ENCODE data around the gene FOXQ1. TPM values are rescaled to one million over a fixed set of nuclear protein-coding genes. Genes with fewer than 3 reads are reported as not detected.

FOXQ1 gene
- total and polyA plus RNA-seq, 2 of the 13 experiments (the other 11 are each of a cell fraction or from before 2014, with no cell fraction given) = 35.2 to 39.8 TPM

- TF ChIP-seq TFE3 (CRISPR knock-in tag; IDR thresholded peaks at IDR 0.05) = no peak
- peak; percentile 15; the same call in 1 of the 2 replicates for TF ChIP-seq ZBTB14 (CRISPR knock-in tag; IDR thresholded peaks at IDR 0.05)
- TF ChIP-seq IKZF1 (IDR thresholded peaks at IDR 0.05) = no peak
- TF ChIP-seq ZNF598 (CRISPR knock-in tag; IDR thresholded peaks at IDR 0.05; ENCODE audit: borderline replicate concordance) = no peak
- 0 out of 2 replicates have a peak, but pooled peaks have one; percentile 43 for TF ChIP-seq HOXA9 (CRISPR knock-in tag; IDR thresholded peaks at IDR 0.05; ENCODE audit: borderline replicate concordance)
- no peak for TF ChIP-seq HNRNPL (IDR thresholded peaks at IDR 0.05; ENCODE audit: low read depth, low read length)
- TF ChIP-seq ZNF138 (CRISPR knock-in tag; IDR thresholded peaks at IDR 0.05; ENCODE audit: low read depth) = peak; percentile 80; the same call in 1 of the 2 replicates
- TF ChIP-seq ZNF124 (CRISPR knock-in tag; IDR thresholded peaks at IDR 0.05) = no peak; the same call in 1 of the 2 replicates
- no peak for TF ChIP-seq KLF12 (CRISPR knock-in tag; IDR thresholded peaks at IDR 0.05; ENCODE audit: borderline replicate concordance)
- no peak for TF ChIP-seq U2AF1 (optimal IDR thresholded peaks at IDR 0.05; ENCODE audit: low read depth, low read length)
- TF ChIP-seq ZNF180 (CRISPR knock-in tag; IDR thresholded peaks at IDR 0.05; ENCODE audit: borderline replicate concordance, low read depth) = no peak
- TF ChIP-seq TRIM24 (CRISPR knock-in tag; IDR thresholded peaks at IDR 0.05) = 0 out of 2 replicates have a peak, but pooled peaks have one; percentile 49
- TF ChIP-seq ZNF234 (CRISPR knock-in tag; conservative IDR thresholded peaks at IDR 0.05) = no peak
- peak; percentile 72 for TF ChIP-seq MED1 (CRISPR knock-in tag; IDR thresholded peaks at IDR 0.05)
- TF ChIP-seq PBX2 (CRISPR knock-in tag; IDR thresholded peaks at IDR 0.05) = no peak; the same call in none of the 2 replicates
- no peak for TF ChIP-seq ZBTB7A (CRISPR knock-in tag; IDR thresholded peaks at IDR 0.05)
- TF ChIP-seq TFAP4 (IDR thresholded peaks at IDR 0.05; ENCODE audit: borderline replicate concordance, low read depth) = no peak
- TF ChIP-seq ASH2L (IDR thresholded peaks at IDR 0.05; ENCODE audit: insufficient read length, low read depth, low read length) = no peak
These were observed 48.7 kb upstream of the FOXQ1 start (continued) for GRCh38 chr6:1263039-1263849.
